Upper lobe of left lung (tissue), 4 donors: ENCODE measurements around the gene BMS1.

Experiments
- CTCF ChIP-seq, 6 experiments: fragments of 450-650 bp in 4 of 6; fragments of 200-600 bp in 2 of 6; sonication (generic) in 2 of 6; IDR thresholded peaks; one replicate each; pipeline ENCODE4 v1.5.1; 2016 to 2019; ENCODE audit warnings: antibody characterized with exemption in 6 of 6
- EP300 ChIP-seq, 4 donors: sonication (generic); formaldehyde crosslinking; IDR thresholded peaks; one replicate each; pipeline ENCODE4 v1.5.1; 2017; ENCODE audit warnings: antibody characterized with exemption in 4 of 4, control low read depth in 2 of 4
- POLR2A ChIP-seq, 4 donors: fragments of 450-650 bp; IDR thresholded peaks; one replicate each; pipeline ENCODE4 v1.5.1; 2016 to 2017; ENCODE audit warnings: antibody characterized with exemption in 4 of 4, mild to moderate bottlenecking in 2 of 4
- POLR2AphosphoS5 ChIP-seq, 2 donors: sonication (generic); formaldehyde crosslinking; IDR thresholded peaks; one replicate each; pipeline ENCODE4 v1.5.1; 2017; ENCODE audit warnings: antibody characterized with exemption in 2 of 2

DNA sequence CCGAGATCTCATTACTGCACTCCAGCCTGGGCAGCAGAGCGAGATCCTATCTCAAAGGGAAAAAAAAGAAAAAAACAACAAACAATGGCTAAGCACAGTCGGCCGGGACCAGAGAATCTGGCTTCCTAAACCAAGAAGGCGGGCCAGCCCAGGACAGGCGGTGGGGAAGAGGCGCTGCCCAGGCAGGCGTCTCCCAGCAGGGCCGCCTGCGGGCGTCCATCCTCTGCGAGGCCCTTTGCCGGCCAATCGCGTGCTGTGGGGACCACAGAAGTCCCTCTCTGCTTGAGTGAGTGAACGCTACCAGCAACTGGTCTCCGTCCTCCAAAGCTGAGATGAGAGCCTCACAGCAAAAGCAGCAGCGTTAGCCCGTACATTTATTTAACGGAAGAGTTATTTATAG is 14.7 kb upstream of the BMS1 start:
- no peak for TF ChIP-seq CTCF (IDR thresholded peaks at IDR 0.05)
- TF ChIP-seq EP300 (IDR thresholded peaks at IDR 0.05) = no peak
- TF ChIP-seq POLR2A (IDR thresholded peaks at IDR 0.05) = no peak
- TF ChIP-seq POLR2AphosphoS5 (IDR thresholded peaks at IDR 0.05) = no peak
